Measurements from ENCODE around the gene SZRD1.

SZRD1 gene

GRCh38 chr1:16441282-16441665 is 74.2 kb downstream of the SZRD1 start:
- DNase-seq: peak; percentile 55

GRCh38 chr1:16442265-16442664 is 75.2 kb downstream of the SZRD1 start:
- DNase-seq: no peak

- no peak for DNase-seq
These were observed 75.9 kb downstream of the SZRD1 start for GRCh38 chr1:16442941-16443340.

GRCh38 chr1:16443975-16444770 is 77.1 kb downstream of the SZRD1 start:
- no peak for DNase-seq

- DNase-seq: no peak
These were observed 78.0 kb downstream of the SZRD1 start for GRCh38 chr1:16445052-16445451.

GRCh38 chr1:16446116-16446515 is 79.1 kb downstream of the SZRD1 start:
- DNase-seq: no peak

- no peak for DNase-seq
These were observed 80.6 kb downstream of the SZRD1 start for GRCh38 chr1:16447641-16448040.

Data from OCI-M1 (cell line).